Liver (tissue), 3 donors: ENCODE measurements around the gene ELOVL4.

Experiments used
- EGR1 ChIP-seq, 2 donors: IDR thresholded peaks; 2 replicates each; pipeline ENCODE4 v1.6.1; 2016 to 2018; ENCODE audit warnings: antibody characterized with exemption in 2 of 2, low read depth in 2 of 2
- JUND ChIP-seq, 2 donors: IDR thresholded peaks; 2 replicates each; pipeline ENCODE4 v1.6.1; 2016; ENCODE audit warnings: antibody characterized with exemption in 2 of 2
- REST ChIP-seq: IDR thresholded peaks from 2 replicates; pipeline ENCODE4 v1.6.1; 2016; ENCODE audit warnings: antibody characterized with exemption, mild to moderate bottlenecking
- SP1 ChIP-seq: IDR thresholded peaks from 2 replicates; pipeline ENCODE4 v1.6.1; 2018; ENCODE audit warnings: antibody characterized with exemption, mild to moderate bottlenecking
- YY1 ChIP-seq: IDR thresholded peaks from 2 replicates; pipeline ENCODE4 v1.6.1; 2016; ENCODE audit warnings: antibody characterized with exemption, mild to moderate bottlenecking
- TF ChIP-seq, protein P1 (sequence below): IDR thresholded peaks from 2 replicates; pipeline ENCODE4 v1.6.1; 2016; ENCODE audit warnings: antibody characterized with exemption
- TF ChIP-seq, protein P2 (sequence below): fragments of 150-350 bp; IDR thresholded peaks from 2 replicates; pipeline ENCODE4 v1.5.1; 2017; ENCODE audit warnings: improper control_type of control experiment, low read depth, low read length; ENCODE audit not compliant: missing input control
- donor health status: healthy.
- donor health status: healthy.

GRCh38 chr6:79902046-79902445 lies 45.3 kb downstream of the ELOVL4 start:
- TF ChIP-seq, protein P1, sequence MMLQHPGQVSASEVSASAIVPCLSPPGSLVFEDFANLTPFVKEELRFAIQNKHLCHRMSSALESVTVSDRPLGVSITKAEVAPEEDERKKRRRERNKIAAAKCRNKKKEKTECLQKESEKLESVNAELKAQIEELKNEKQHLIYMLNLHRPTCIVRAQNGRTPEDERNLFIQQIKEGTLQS = no peak
- no peak for TF ChIP-seq EGR1 (IDR thresholded peaks at IDR 0.05; ENCODE audit: low read depth in 2 of 2)
- TF ChIP-seq YY1 = no peak
- TF ChIP-seq JUND (IDR thresholded peaks at IDR 0.05) = no peak
- TF ChIP-seq, protein P2, sequence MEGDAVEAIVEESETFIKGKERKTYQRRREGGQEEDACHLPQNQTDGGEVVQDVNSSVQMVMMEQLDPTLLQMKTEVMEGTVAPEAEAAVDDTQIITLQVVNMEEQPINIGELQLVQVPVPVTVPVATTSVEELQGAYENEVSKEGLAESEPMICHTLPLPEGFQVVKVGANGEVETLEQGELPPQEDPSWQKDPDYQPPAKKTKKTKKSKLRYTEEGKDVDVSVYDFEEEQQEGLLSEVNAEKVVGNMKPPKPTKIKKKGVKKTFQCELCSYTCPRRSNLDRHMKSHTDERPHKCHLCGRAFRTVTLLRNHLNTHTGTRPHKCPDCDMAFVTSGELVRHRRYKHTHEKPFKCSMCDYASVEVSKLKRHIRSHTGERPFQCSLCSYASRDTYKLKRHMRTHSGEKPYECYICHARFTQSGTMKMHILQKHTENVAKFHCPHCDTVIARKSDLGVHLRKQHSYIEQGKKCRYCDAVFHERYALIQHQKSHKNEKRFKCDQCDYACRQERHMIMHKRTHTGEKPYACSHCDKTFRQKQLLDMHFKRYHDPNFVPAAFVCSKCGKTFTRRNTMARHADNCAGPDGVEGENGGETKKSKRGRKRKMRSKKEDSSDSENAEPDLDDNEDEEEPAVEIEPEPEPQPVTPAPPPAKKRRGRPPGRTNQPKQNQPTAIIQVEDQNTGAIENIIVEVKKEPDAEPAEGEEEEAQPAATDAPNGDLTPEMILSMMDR = no peak
- no peak for TF ChIP-seq REST
- no peak for TF ChIP-seq SP1
